ENCODE data around the gene TMEM8B. TPM values are rescaled to one million over a fixed set of nuclear protein-coding genes. Genes with fewer than 3 reads are reported as not detected.
"Not testable (repeated sequence)": the region's sequence is repeated elsewhere in the genome, so short reads cannot be mapped to it uniquely, and the experiment has no call there.

The TMEM8B gene
- total RNA-seq, 1 donor from 2014 or later: 9.0 TPM

DNA sequence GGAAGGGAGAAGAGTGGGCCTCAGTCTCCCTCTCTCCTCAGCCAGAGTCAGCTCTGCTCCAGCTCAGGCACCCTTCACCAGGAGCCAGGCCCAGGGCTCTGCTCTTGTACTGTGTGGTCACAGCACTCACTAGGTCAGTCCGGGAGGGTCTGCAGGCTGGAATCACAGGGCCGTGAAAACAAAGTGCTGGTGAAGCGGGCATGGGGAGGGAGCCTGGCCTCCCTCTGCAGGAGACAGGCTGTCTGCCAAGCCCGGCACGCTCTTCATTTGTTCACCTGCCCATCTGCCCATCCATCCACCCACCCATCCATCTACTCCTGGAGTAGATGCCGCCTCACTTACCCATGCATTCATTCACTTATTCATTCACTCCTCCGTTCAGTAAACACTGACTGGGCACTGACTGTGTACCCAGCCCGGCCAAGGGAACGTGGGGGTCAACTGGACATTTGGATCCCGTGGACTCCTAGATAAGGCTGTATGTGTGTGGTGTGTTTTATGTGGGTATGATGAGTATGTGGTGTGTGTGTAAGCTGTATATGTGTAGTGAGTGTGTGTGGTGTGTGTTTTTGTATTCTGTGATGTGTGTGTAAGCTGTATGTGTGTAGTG lies 83.9 kb downstream of the TMEM8B start:
- Mint-ChIP-seq H3K4me1 (ENCODE audit: unreplicated experiment) (peaks cover 58% of the 10 kb centered on the region), H3K27ac (ENCODE audit: unreplicated experiment) (no peak overlapping the region), H3K9me3 (ENCODE audit: unreplicated experiment) (no peaks in the 10 kb centered on the region), H3K27me3 (ENCODE audit: unreplicated experiment) (peaks cover 36% of the 10 kb centered on the region), H3K36me3 (ENCODE audit: low read depth, unreplicated experiment) (peaks cover 10% of the 10 kb centered on the region), H3K4me3 (ENCODE audit: unreplicated experiment) (peak overlapping the region; percentile 62)
- TF ChIP-seq, protein P1, sequence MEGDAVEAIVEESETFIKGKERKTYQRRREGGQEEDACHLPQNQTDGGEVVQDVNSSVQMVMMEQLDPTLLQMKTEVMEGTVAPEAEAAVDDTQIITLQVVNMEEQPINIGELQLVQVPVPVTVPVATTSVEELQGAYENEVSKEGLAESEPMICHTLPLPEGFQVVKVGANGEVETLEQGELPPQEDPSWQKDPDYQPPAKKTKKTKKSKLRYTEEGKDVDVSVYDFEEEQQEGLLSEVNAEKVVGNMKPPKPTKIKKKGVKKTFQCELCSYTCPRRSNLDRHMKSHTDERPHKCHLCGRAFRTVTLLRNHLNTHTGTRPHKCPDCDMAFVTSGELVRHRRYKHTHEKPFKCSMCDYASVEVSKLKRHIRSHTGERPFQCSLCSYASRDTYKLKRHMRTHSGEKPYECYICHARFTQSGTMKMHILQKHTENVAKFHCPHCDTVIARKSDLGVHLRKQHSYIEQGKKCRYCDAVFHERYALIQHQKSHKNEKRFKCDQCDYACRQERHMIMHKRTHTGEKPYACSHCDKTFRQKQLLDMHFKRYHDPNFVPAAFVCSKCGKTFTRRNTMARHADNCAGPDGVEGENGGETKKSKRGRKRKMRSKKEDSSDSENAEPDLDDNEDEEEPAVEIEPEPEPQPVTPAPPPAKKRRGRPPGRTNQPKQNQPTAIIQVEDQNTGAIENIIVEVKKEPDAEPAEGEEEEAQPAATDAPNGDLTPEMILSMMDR (IDR thresholded peaks at IDR 0.05; ENCODE audit: unreplicated experiment): no peak
- no peak for DNase-seq (ENCODE audit: low spot score)

DNA sequence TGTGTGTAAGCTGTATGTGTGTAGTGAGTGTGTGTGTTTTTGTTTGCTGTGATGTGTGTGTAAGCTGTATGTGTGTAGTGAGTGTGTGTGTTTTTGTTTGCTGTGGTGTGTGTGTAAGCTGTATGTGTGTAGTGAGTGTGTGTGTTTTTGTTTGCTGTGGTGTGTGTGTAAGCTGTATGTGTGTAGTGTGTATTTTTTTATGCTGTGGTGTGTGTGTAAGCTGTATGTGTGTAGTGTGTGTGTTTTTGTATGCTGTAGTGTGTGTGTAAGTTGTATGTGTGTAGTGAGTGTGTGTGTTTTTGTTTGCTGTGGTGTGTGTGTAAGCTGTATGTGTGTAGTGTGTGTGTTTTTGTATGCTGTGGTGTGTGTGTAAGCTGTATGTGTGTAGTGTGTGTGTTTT lies 84.4 kb downstream of the TMEM8B start:
- H3K9me3 Mint-ChIP-seq (ENCODE audit: unreplicated experiment); H3K4me3 Mint-ChIP-seq (ENCODE audit: unreplicated experiment); H3K27ac Mint-ChIP-seq (ENCODE audit: unreplicated experiment); DNase-seq (ENCODE audit: low spot score): not testable (repeated sequence)
- H3K27me3 Mint-ChIP-seq (ENCODE audit: unreplicated experiment): peaks cover 33% of the 10 kb centered on the region
- H3K4me1 Mint-ChIP-seq (ENCODE audit: unreplicated experiment): peaks cover 57% of the 10 kb centered on the region
- H3K36me3 Mint-ChIP-seq (ENCODE audit: low read depth, unreplicated experiment): peaks cover 10% of the 10 kb centered on the region

DNA sequence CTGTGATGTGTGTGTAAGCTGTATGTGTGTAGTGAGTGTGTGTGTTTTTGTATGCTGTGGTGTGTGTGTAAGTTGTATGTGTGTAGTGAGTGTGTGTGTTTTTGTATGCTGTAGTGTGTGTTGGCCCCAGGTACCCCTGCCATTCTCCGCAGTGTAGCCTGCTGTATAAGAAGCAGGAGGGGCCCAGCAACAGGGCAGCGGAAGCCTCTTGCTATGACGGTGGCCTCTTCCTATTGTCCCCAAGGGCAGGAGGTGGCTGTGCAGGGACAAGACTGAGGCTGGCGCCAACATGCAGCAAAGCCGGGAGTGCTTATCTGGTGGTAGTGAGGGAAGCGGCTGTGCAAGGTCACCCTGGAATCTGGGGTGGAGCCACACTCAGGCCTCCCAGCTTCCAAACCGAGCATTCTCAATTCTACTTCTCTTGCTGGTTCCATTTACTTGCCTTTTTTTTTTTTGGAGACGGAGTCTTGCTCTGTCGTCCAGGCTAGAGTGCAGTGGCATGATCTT lies 85.3 kb downstream of the TMEM8B start:
- peaks cover 57% of the 10 kb centered on the region for H3K4me1 Mint-ChIP-seq (ENCODE audit: unreplicated experiment)
- peaks cover 10% of the 10 kb centered on the region for H3K36me3 Mint-ChIP-seq (ENCODE audit: low read depth, unreplicated experiment)
- H3K27ac Mint-ChIP-seq (ENCODE audit: unreplicated experiment): no peak overlapping the region
- H3K9me3 Mint-ChIP-seq (ENCODE audit: unreplicated experiment): no peaks in the 10 kb centered on the region
- DNase-seq (ENCODE audit: low spot score): peak; percentile 43
- H3K27me3 Mint-ChIP-seq (ENCODE audit: unreplicated experiment): peaks cover 24% of the 10 kb centered on the region
- TF ChIP-seq, protein P1 (IDR thresholded peaks at IDR 0.05; ENCODE audit: unreplicated experiment): no peak
- no peak overlapping the region for H3K4me3 Mint-ChIP-seq (ENCODE audit: unreplicated experiment)

Other genes with a start within 250 kb of the TMEM8B start
- 34.6 TPM for gene TESK1, start 224.0 kb upstream of the TMEM8B start, total RNA-seq (ENCODE audit: unreplicated experiment)
- gene CD72, start 210.8 kb upstream of the TMEM8B start, total RNA-seq (ENCODE audit: unreplicated experiment): 2.4 TPM
- not detected for gene SIT1, start 178.3 kb upstream of the TMEM8B start, total RNA-seq (ENCODE audit: unreplicated experiment)
- gene RMRP, start 171.2 kb upstream of the TMEM8B start, total RNA-seq (ENCODE audit: unreplicated experiment): 32,961 TPM
- gene CCDC107, start 170.9 kb upstream of the TMEM8B start, total RNA-seq (ENCODE audit: unreplicated experiment): 13.5 TPM
- gene ARHGEF39, start 164.0 kb upstream of the TMEM8B start, total RNA-seq (ENCODE audit: unreplicated experiment): 1.4 TPM
- gene CA9, start 155.3 kb upstream of the TMEM8B start, total RNA-seq (ENCODE audit: unreplicated experiment): 1.5 TPM
- gene TPM2, start 139.3 kb upstream of the TMEM8B start, total RNA-seq (ENCODE audit: unreplicated experiment): 173 TPM
- 370 TPM for gene TLN1, start 97.0 kb upstream of the TMEM8B start, total RNA-seq (ENCODE audit: unreplicated experiment)
- gene CREB3, start 96.6 kb upstream of the TMEM8B start, total RNA-seq (ENCODE audit: unreplicated experiment): 29.2 TPM
- 200 TPM for gene GBA2, start 80.0 kb upstream of the TMEM8B start, total RNA-seq (ENCODE audit: unreplicated experiment)
- 51.4 TPM for gene RGP1, start 79.9 kb upstream of the TMEM8B start, total RNA-seq (ENCODE audit: unreplicated experiment)
- gene MSMP, start 75.0 kb upstream of the TMEM8B start, total RNA-seq (ENCODE audit: unreplicated experiment): 2.8 TPM
- 30.8 TPM for gene NPR2, start 37.6 kb upstream of the TMEM8B start, total RNA-seq (ENCODE audit: unreplicated experiment)
- 0.59 TPM for gene SPAG8, start 17.0 kb upstream of the TMEM8B start, total RNA-seq (ENCODE audit: unreplicated experiment)
- 43.3 TPM for gene HINT2, start 14.2 kb upstream of the TMEM8B start, total RNA-seq (ENCODE audit: unreplicated experiment)
- not detected for gene FAM221B, start 496 bp upstream of the TMEM8B start, total RNA-seq (ENCODE audit: unreplicated experiment)
- not detected for gene OR13J1, start 41.2 kb downstream of the TMEM8B start, total RNA-seq (ENCODE audit: unreplicated experiment)
- 0.87 TPM for gene HRCT1, start 77.0 kb downstream of the TMEM8B start, total RNA-seq (ENCODE audit: unreplicated experiment)
- gene SPAAR, start 80.3 kb downstream of the TMEM8B start, total RNA-seq (ENCODE audit: unreplicated experiment): 32.0 TPM
- gene OR2S2, start 128.9 kb downstream of the TMEM8B start, total RNA-seq (ENCODE audit: unreplicated experiment): not detected
- gene RECK, start 207.7 kb downstream of the TMEM8B start, total RNA-seq (ENCODE audit: unreplicated experiment): 48.2 TPM